HG03439 (cell line): ENCODE measurements around the gene TTC34.
"Not testable (repeated sequence)": the region's sequence is repeated elsewhere in the genome, so short reads cannot be mapped to it uniquely, and the experiment has no call there.

Experiments used
- ATAC-seq: cut with Tn5 transposase; IDR thresholded peaks from one replicate; pipeline ENCODE4 v1.9.1; 2021; ENCODE audit warnings: mild to moderate bottlenecking, moderate library complexity; ENCODE audit not compliant: unreplicated experiment

The TTC34 gene

DNA sequence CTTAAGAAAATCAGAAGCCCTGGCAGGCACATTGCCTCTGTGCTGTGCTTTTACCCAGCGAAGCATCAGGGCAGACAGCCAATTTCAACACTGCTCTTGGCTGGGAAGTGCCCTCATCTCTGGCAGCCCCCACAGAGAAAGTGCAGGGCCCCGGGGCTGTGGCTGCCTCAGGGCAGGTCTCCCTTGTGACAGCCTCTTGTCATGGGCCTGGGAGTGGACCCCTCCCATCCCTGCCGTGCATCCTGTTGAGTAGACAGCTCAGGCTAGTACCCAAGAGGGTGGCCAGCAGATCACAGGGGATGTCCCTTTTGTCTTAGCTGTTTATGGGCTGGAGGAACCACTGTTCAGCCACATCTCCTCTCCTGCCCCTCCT is 23.3 kb downstream of the TTC34 start:
- no peak for ATAC-seq

DNA sequence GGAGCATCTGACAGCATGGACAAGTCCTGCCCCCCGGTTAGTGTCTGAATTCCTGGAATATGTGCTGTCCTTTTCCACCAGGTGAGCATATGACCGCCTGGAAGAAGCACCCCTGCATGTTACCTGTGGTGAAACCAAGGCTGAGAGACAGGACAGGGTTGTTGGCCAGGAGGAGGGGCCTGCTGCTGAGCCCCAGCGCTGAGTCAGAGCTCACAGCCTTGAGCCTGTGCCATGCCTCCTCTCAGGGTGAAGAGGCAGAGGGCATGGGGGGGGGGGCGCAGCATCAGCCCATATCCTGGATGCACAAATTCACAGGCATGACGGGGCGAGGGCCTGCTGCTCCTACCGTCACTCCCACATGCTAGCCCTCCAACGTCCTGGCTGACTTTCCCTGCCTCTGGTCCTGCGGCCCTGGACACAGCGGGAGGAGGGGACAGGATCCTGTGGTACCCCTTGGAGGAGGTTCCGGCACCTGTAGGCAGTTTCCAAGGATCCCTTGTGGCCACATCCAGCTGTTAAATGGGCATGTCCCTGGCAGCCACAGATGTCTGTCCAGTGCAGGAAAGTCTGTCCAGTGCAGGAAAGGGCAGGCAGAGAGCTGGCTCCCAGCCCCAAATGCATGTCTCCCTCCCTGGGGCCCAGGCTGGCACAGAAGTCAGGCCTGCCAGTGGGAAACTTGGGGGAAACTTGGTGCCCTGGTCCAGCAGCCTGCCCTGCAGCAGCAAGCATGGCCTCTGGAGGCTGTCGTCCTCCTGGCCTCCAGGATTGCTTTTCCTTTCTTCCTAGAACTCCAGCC is 23.9 kb downstream of the TTC34 start:
- no peak for ATAC-seq

DNA sequence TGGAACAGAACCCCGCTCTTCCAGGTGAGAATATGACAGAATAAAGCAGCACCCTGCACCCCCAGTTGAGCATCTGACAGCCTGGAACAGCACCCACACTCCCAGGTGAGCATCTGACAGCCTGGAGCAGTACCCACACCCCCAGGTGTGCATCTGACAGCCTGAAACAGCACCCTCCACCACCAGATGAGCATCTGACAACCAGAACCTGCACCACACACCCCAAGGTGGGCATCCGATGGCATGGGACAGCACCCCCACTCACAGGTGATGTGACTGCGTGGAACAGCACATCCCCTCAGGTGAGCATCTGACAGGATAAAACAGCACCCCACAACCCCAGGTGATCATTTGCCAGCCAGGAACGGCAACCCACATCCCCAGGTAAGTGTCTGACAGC is 26.2 kb downstream of the TTC34 start:
- not testable (repeated sequence) for ATAC-seq

DNA sequence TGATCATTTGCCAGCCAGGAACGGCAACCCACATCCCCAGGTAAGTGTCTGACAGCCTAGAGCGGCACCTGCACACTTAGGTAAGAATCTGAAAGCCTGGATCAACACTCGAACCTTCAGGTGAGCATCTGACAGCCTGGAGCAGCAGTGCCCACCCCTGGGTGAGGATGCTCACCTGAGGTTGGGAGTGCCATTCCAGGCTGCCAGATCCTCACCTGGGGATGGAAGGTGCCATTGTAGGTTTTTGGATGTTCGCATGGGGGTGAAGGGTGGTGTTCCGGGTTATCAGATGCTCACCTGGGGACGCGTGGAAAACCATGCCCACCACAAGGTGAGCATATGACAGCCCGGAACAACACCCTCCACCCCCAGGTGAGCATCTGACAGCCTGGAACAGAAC is 33.4 kb downstream of the TTC34 start:
- not testable (repeated sequence) for ATAC-seq

DNA sequence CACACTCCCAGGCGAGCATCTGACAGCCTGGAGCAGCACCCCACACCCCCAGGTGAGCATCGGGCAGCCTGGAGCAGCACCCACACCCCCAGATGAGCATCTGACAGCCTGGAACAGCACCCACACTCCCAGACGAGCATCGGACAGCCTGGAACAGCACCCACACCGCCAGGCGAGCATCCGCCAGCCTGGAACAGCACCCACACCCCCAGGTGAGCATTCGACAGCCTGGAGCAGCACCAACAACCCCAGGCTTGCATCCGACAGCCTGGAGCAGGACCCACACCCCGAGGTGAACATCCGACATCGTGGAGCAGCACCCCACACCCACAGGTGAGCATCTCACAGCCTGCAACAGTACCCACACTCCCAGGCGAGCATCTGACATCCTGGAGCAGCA is 42.1 kb downstream of the TTC34 start:
- ATAC-seq, result not testable (repeated sequence)

DNA sequence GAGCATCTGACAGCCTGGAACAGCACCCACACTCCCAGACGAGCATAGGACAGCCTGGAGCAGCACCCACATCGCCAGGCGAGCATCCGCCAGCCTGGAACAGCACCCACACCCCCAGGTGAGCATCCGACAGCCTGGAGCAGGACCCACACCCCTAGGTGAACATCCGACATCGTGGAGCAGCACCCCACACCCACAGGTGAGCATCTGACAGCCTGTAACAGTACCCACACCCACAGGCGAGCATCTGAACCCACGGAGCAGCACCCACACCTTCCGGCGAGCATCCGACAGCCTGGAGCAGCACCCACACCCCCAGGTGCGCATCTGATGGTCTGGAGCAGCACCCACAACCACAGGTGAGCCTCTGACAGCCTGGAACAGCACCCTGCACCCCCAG is 44.0 kb downstream of the TTC34 start:
- not testable (repeated sequence) for ATAC-seq

GRCh38 chr1:2755426-2755825 is 46.1 kb downstream of the TTC34 start:
- not testable (repeated sequence) for ATAC-seq

DNA sequence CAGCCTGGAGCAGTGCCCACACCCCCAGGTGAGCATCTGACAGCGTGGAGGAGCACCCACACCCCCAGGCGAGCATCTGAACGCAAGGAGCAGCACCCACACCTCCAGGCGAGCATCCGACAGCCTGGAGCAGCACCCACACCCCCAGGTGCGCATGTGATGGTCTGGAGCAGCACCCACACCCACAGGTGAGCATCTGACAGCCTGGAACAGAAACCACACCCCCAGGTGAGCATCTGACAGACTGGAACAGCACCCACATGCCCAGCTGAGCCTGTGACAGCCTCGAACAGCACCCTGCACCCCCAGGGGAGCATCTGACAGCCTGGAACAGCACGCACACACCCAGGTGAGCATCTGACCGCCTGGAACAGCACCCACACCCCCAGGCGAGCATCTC is 46.9 kb downstream of the TTC34 start:
- ATAC-seq, result not testable (repeated sequence)

GRCh38 chr1:2752503-2752902 is 49.0 kb downstream of the TTC34 start:
- ATAC-seq, result not testable (repeated sequence)

- ATAC-seq, result not testable (repeated sequence)
Observed at GRCh38 chr1:2751866-2752265, 49.6 kb downstream of the TTC34 start.

DNA sequence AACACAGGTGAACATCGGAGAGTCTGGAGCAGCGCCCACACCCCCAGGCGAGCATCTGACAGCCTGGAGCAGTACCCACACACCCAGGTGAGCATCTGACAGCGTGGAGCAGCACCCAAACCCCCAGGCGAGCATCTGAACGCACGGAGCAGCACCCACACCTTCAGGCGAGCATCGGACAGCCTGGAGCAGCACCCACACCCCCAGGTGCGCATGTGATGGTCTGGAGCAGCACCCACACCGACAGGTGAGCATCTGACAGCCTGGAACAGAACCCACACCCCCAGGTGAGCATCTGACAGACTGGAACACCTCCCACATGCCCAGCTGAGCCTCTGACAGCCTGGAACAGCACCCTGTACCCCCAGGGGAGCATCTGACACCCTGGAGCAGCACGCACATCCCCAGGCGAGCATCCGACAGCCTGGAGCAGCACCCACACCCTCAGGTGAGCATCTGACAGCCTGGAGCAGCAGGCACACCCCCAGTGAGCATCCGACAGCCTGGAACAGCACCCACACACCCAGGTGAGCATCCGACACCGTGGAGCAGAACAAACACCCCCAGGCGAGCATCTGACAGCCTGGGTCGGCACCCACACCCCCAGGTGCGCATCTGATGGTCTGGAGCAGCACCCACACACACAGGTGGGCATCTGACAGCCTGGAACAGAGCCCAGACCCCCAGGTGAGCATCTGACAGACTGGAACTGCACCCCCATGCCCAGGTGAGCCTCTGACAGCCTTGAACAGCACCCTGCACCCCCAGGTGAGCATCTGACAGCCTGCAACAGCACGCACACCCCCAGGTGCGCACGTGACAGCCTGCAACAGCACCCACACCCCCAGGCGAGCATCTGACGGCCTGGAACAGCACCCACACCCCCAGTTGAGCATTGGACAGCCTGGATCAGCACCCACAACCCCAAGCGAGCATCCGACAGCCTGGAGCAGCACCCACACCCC is 50.4 kb downstream of the TTC34 start:
- ATAC-seq, result not testable (repeated sequence)

DNA sequence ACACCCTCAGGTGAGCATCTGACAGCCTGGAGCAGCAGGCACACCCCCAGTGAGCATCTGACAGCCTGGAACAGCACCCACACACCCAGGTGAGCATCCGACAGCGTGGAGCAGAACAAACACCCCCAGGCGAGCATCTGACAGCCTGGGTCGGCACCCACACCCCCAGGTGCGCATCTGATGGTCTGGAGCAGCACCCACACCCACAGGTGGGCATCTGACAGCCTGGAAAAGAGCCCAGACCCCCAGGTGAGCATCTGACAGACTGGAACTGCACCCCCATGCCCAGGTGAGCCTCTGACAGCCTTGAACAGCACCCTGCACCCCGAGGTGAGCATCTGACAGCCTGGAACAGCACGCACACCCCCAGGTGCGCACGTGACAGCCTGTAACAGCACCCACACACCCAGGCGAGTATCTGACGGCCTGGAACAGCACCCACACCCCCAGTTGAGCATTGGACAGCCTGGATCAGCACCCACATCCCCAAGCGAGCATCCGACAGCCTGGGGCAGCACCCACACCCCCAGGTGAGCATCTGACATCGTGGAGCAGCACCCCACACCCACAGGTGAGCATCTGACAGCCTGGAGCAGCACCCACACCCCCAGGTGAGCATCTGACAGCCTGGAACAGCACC is 51.3 kb downstream of the TTC34 start:
- ATAC-seq, result not testable (repeated sequence)

DNA sequence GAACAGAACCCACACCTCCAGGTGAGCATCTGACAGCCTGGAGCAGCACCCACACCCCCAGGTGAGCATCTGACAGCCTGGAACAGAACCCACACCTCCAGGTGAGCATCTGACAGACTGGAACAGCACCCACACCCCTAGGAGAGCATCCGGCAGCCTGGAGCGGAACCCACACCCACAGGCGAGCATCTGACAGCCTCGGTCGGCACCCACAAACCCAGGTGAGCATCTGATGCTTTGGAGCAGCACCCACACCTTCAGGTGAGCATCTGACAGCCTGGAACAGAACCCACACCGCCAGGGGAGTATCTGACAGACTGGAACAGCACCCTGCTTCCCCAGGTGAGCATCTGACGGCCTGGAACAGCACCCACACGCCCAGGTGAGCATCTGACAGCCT is 52.9 kb downstream of the TTC34 start:
- not testable (repeated sequence) for ATAC-seq

GRCh38 chr1:2694796-2695195 is 106.7 kb downstream of the TTC34 start:
- ATAC-seq, result not testable (repeated sequence)

DNA sequence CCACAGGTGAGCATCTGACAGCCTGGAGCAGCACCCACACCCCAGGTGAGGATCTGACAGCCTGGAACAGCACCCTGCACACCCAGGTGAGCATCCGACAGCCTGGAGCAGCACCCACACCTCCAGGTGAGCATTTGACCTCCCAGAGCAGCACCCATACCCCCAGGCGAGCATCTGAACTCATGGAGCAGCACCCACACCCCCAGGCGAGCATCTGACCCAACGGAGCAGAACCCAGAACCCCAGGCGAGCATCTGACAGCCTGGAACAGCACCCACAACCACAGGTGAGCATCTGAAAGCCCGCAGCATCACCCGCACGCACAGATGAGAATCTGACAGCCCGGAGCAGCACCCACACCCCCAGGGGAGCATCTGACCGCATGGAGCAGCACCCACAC is 111.3 kb downstream of the TTC34 start:
- ATAC-seq, result not testable (repeated sequence)

DNA sequence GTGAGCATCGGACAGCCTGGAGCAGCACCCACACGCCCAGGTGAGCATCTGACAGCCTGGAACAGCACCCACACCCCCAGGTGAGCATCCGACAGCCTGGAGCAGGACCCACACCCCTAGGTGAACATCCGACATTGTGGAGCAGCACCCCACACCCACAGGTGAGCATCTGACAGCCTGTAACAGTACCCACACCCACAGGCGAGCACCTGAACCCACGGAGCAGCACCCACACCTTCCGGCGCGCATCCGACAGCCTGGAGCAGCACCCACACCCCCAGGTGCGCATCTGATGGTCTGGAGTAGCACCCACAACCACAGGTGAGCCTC is 113.2 kb downstream of the TTC34 start:
- ATAC-seq, result not testable (repeated sequence)

GRCh38 chr1:2687638-2688335 is 113.7 kb downstream of the TTC34 start:
- not testable (repeated sequence) for ATAC-seq

GRCh38 chr1:2687174-2687591 is 114.3 kb downstream of the TTC34 start:
- ATAC-seq, result not testable (repeated sequence)

DNA sequence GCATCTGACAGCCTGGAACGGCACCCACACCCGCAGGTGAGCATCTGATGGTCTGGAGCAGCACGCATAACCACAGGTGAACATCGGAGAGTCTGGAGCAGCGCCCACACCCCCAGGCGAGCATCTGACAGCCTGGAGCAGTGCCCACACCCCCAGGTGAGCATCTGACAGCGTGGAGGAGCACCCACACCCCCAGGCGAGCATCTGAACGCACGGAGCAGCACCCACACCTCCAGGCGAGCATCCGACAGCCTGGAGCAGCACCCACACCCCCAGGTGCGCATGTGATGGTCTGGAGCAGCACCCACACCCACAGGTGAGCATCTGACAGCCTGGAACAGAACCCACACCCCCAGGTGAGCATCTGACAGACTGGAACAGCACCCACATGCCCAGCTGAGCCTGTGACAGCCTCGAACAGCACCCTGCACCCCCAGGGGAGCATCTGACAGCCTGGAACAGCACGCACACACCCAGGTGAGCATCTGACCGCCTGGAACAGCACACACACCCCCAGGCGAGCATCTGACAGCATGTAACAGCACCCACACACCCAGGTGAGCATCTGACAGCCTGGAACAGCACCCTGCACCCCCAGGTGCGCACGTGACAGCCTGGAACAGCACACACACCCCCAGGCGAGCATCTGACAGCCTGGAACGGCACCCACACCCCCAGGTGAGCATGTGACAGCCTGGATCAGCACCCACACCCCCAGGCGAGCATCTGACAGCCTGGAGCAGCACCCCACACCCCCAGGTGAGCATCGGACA is 115.2 kb downstream of the TTC34 start:
- ATAC-seq, result not testable (repeated sequence)

GRCh38 chr1:2685671-2686070 is 115.8 kb downstream of the TTC34 start:
- not testable (repeated sequence) for ATAC-seq
